GM12864 (cell line): Measurements from ENCODE around the gene CEBPB.
A peak's percentile ranks its signal among the peaks of the same experiment; 100 is the strongest.
"Not testable (repeated sequence)": the region's sequence is repeated elsewhere in the genome, so short reads cannot be mapped to it uniquely, and the experiment has no call there.

ENCODE experiments used
- DNase-seq: peaks from one replicate; pipeline ENCODE4 v3.0.0-alpha.2; 2011; ENCODE audit warnings: low read depth
- H3K4me3 ChIP-seq: 2 replicates; pipeline ENCODE4 v1.5.1; 2011; ENCODE audit warnings: mild to moderate bottlenecking, low read depth, low read length, control low read depth
- CTCF ChIP-seq: IDR thresholded peaks from 2 replicates; pipeline ENCODE4 v1.5.1; 2011; ENCODE audit warnings: low read depth, mild to moderate bottlenecking, moderate library complexity, low read length, control low read depth, inconsistent platforms; ENCODE audit errors: missing control alignments

The CEBPB gene

GRCh38 chr20:50153500-50154377 is 36.9 kb upstream of the CEBPB start, which contains the start of gene PEDS1:
TSS of gene PEDS1 (minus strand) at chr20:50153723. CDS start at chr20:50153637, 86 bp downstream.
- peak within 1 kb of the TSS; percentile 97 for H3K4me3 ChIP-seq
- TF ChIP-seq CTCF, result no peak
- DNase-seq, result peak; percentile 38

GRCh38 chr20:50161494-50161893 is 29.1 kb upstream of the CEBPB start:
- H3K4me3 ChIP-seq, result not testable (repeated sequence)

GRCh38 chr20:50163570-50164317 is 26.9 kb upstream of the CEBPB start:
- TF ChIP-seq CTCF, result no peak
- no peak overlapping the region for H3K4me3 ChIP-seq
- DNase-seq, result no peak

More at GRCh38 chr20:50161494-50161893, 29.1 kb upstream of the CEBPB start:
- not testable (repeated sequence) for DNase-seq

DNA sequence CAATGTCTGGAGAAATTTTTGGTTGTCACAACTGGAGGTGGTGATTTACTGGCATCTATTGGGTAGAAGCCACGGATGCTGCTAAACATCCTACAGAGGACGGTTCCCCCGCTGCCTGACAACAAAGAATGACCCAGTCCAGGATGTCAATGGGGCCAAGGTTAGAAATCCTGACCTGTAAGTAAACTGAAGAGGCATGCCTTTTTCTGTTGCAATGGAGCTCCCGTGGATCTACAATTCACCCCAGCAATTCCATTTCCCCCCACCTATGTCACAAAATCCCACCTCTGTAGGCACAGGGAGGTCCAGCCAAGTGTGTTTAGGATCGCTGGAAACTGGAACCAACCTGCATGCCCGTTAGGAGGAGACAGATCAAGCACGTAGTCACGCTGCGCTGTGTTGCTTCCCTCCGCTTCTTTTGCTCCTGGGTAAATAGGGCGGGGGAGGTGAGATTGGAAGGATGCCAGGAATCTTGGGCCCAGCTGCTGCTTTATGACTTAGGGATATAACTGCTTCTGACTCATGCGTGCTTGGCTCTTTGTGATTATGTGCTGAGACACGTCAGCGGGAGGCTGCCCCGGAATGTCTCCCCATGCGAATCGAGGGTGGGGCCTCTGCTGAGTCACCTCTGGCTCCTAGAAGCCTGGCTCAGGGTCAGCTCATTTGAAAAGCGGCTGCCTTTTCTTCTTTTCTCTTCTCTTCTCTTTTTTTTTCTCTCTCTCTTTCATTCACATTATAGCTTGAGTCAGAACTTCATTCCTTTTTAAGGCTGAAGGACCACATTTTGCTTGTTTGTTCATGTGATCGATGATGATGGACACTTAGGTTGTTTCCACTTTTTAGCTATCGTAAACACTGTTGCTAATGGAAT is 24.7 kb upstream of the CEBPB start:
- H3K4me3 ChIP-seq, result peak overlapping the region; percentile 57
- DNase-seq, result peak; percentile 78
- TF ChIP-seq CTCF, result no peak

- peak; percentile 91 for TF ChIP-seq CTCF
- DNase-seq, result peak; percentile 40
- no peak overlapping the region for H3K4me3 ChIP-seq
These were observed 21.3 kb upstream of the CEBPB start for GRCh38 chr20:50169329-50169823.

DNA sequence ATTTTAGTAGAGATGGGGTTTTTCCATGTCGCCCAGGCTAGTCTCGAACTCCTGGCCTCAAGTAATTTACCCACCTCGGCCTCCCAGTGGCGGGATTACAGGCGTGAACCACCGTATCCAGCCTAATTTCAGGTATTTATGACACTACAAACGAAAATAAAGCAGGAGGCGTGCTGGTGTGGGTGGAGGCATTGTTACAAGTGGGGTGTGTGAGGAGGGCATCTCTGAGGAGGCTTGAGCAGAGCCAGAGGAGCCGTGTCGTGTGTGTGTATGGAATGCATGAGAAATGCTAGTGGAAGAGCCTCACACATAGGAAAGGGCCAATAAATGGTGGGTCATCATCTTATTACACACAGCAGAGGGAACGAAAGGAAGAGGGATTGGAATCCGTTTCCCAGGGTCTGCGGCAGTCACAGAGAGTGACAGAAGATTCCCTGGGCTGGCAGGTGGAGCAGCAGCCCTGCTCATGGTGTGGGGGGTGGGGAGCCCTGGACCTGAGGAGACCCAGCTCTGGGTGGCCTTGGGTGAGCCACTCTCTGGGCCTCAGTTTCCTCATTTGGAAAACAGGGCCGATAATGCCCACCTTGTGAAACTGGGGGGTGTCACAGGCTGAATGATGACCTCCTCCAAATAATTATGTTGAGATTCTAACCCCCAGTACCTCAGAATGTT is 19.9 kb upstream of the CEBPB start:
- no peak overlapping the region for H3K4me3 ChIP-seq
- DNase-seq, result no peak
- TF ChIP-seq CTCF, result no peak
